ENCODE measurements around the gene MYBPHL.

Gene MYBPHL

GRCh38 chr1:109277434-109278204, 29.2 kb downstream of the MYBPHL start:
- TF ChIP-seq GATA2 (IDR thresholded peaks at IDR 0.05; ENCODE audit: low read depth, low read length) (no peak), GATA3 (IDR thresholded peaks at IDR 0.05; ENCODE audit: low read depth, low read length) (no peak)

GRCh38 chr1:109275706-109276345, 31.0 kb downstream of the MYBPHL start:
- TF ChIP-seq GATA2 (IDR thresholded peaks at IDR 0.05; ENCODE audit: low read depth, low read length) (no peak), GATA3 (IDR thresholded peaks at IDR 0.05; ENCODE audit: low read depth, low read length) (no peak)

- TF ChIP-seq GATA3 (IDR thresholded peaks at IDR 0.05; ENCODE audit: low read depth, low read length) (no peak), GATA2 (IDR thresholded peaks at IDR 0.05; ENCODE audit: low read depth, low read length) (no peak)
Measured at GRCh38 chr1:109274533-109275476, 32.0 kb downstream of the MYBPHL start.

- TF ChIP-seq GATA3 (IDR thresholded peaks at IDR 0.05; ENCODE audit: low read depth, low read length) (no peak), GATA2 (IDR thresholded peaks at IDR 0.05; ENCODE audit: low read depth, low read length) (no peak)
Measured at GRCh38 chr1:109273570-109274288, 33.1 kb downstream of the MYBPHL start.

- TF ChIP-seq GATA3 (IDR thresholded peaks at IDR 0.05; ENCODE audit: low read depth, low read length) (no peak), GATA2 (IDR thresholded peaks at IDR 0.05; ENCODE audit: low read depth, low read length) (no peak)
Measured at GRCh38 chr1:109272831-109273547, 33.8 kb downstream of the MYBPHL start.

- TF ChIP-seq GATA2 (IDR thresholded peaks at IDR 0.05; ENCODE audit: low read depth, low read length) (no peak), GATA3 (IDR thresholded peaks at IDR 0.05; ENCODE audit: low read depth, low read length) (no peak)
Measured at GRCh38 chr1:109272021-109272799, 34.6 kb downstream of the MYBPHL start.

- TF ChIP-seq GATA3 (IDR thresholded peaks at IDR 0.05; ENCODE audit: low read depth, low read length) (no peak), GATA2 (IDR thresholded peaks at IDR 0.05; ENCODE audit: low read depth, low read length) (no peak)
Measured at GRCh38 chr1:109271458-109271857, 35.4 kb downstream of the MYBPHL start.

- TF ChIP-seq GATA3 (IDR thresholded peaks at IDR 0.05; ENCODE audit: low read depth, low read length) (no peak), GATA2 (IDR thresholded peaks at IDR 0.05; ENCODE audit: low read depth, low read length) (no peak)
Measured at GRCh38 chr1:109270623-109271317, 36.0 kb downstream of the MYBPHL start.

GRCh38 chr1:109269981-109270622, 36.7 kb downstream of the MYBPHL start:
- no peak for TF ChIP-seq GATA3 (IDR thresholded peaks at IDR 0.05; ENCODE audit: low read depth, low read length)
- TF ChIP-seq GATA2 (IDR thresholded peaks at IDR 0.05; ENCODE audit: low read depth, low read length) = no peak

- TF ChIP-seq GATA3 (IDR thresholded peaks at IDR 0.05; ENCODE audit: low read depth, low read length) (no peak), GATA2 (IDR thresholded peaks at IDR 0.05; ENCODE audit: low read depth, low read length) (no peak)
Measured at GRCh38 chr1:109269212-109269980, 37.4 kb downstream of the MYBPHL start.

All from SH-SY5Y (cell line).